Stimulated activated CD4-positive, alpha-beta T cell treated with anti-CD3 and anti-CD28 coated beads, Interleukin-12 subunit alpha, Interleukin-12 subunit beta, amount 100 ng/mL, for 48 hours (primary cell): Measurements from ENCODE around the gene PLCB1.

Source experiments
- DNase-seq, 3 donors: peaks; one replicate each; pipeline ENCODE4 v3.0.0-alpha.2; 2020; ENCODE audit warnings: low read depth in 2 of 3, low spot score in 1 of 3

Gene PLCB1

GRCh38 chr20:8210749-8211148 is 78.7 kb downstream of the PLCB1 start:
- DNase-seq = no peak

DNA sequence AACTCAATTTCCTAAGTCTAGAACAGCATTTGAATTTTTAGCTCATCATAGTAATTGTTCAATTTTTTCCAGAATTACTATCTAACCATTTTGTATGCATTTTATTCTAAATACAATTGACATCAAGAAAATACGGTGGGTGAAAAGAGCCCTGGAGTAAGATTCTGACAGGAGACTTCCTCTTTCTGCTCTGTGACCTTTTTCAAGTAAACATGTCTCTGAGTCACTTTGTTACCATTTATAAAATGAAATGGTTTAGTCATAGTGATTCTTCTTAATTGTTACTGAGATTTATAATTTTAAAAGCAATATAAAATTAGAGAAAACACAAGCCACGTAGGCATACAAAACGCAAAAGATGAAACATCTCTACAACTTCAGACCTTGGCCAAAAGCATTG is 80.2 kb downstream of the PLCB1 start:
- no peak for DNase-seq

DNA sequence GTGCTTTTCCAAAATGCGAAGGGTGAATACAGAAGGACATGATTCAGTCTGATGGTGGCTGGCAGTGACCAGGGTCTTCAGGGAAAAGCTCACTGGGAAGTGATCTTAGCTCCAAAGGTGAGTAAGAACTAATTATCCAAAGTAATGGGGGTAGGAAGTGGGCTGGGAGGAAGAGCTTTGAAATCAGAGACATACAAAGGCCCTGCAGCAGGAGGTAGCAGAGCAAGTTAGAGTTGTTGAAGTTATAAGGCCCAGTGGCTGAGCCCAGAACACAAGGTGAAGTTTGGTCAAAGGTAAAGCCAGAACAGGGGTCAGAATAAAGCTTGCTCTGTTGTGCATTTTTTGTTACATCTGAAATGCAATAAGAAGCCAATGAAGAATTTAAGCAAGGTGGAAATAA is 81.2 kb downstream of the PLCB1 start:
- DNase-seq = no peak

GRCh38 chr20:8213831-8214587 is 81.9 kb downstream of the PLCB1 start:
- no peak for DNase-seq

DNA sequence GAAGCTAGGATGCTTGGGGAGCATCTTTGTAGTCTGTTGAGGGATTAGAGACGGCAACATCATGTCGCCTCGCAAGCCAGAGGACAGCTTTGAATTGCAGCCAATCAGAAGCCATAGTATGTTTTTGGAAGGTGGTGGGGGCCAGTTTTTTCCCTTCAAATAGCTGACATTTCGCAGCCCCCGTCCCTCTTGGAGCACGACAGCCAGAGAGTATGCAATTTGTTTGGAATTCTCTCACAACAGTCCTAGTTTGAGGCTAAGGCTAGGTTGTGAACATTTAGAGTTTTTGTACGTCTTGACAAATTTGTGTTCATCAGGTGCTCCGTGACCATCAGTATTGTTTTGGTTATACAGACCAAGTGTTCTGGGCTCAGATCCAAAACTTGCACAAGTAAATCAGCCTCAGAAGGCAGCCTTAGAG is 83.3 kb downstream of the PLCB1 start:
- DNase-seq = no peak

DNA sequence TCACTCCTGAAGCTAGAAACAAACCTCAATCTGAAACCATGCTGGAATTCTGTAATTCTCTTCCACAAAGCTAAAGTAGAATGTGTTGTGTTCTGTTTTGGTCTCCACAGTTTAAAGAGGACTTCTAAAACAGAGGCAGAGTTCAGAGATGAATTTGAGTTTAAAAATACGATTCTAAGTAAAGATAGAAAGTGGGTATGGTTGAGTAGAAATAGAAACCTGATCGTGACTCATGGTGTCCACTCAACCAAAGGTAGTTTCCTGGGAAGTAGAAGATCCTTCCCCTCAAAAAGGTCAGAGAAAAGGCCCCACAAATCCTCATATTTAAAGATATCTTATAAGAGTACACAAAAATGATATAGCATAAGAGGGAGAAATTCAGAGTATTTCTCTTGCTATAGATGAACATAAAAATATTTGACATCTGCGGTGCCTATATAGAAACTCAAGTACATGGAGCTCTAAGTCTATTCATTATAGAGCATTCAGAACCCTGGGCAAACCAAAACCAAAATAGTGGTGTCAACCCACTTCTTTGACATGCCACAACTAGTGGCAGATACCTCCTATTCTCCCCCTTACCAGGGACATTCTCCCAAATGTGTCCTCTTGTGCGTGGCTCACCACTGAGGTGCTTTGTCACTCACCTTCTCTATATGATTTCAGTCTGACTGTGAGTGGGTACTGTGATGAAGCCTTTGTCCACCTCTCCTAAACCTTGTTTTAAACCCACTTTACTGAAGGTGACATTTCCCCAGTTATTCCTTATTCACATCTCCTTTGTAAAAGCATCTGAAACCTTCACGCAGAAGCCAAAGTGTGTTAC is 84.5 kb downstream of the PLCB1 start:
- DNase-seq = peak in 2 of 3 donors; percentile 2 to 6

DNA sequence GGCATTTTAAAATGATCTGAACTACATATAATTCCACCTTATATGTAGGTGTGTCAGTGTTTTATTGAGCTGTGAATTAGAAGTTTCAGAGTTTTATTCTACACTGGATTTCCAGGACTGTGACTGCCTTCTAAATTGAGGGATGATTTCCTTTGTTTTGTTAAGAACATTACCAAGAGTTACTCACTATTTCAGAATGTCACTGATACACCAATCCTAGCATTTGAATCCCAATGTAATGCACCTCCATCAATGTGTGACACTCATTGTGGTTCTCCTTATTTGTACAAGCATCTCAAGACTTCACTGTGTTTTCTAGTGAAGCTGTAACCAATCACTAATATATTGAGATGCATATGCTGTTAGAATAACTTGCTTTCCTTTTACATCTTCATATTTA is 86.8 kb downstream of the PLCB1 start:
- DNase-seq = no peak

- no peak for DNase-seq
Measured at GRCh38 chr20:8219403-8219802, 87.3 kb downstream of the PLCB1 start.

- DNase-seq = no peak
Measured at GRCh38 chr20:8220716-8221115, 88.7 kb downstream of the PLCB1 start.

DNA sequence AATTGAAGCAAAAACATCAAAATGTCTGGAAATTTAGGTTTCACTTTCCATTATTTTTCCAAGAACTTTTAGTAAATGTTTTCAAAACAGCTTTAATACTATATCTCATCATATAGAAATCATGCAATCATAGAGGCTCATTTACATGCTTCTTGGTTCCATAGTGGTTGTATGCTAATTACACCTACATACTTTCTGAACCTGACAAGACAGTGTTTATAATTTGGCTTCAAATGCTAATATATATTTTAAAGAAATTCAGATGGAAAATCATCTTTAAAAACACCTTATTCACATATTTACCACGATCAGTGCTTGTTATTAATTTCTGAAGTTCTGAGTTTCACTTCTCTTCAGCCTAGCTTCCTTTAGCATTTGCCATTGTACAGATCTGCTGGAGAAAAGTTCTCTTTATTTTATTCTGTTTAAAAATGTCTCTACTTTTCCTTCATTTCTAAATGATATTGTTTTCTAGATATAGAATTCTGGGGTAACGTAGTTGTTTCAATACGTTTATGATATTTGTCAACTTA is 89.9 kb downstream of the PLCB1 start:
- DNase-seq = no peak

DNA sequence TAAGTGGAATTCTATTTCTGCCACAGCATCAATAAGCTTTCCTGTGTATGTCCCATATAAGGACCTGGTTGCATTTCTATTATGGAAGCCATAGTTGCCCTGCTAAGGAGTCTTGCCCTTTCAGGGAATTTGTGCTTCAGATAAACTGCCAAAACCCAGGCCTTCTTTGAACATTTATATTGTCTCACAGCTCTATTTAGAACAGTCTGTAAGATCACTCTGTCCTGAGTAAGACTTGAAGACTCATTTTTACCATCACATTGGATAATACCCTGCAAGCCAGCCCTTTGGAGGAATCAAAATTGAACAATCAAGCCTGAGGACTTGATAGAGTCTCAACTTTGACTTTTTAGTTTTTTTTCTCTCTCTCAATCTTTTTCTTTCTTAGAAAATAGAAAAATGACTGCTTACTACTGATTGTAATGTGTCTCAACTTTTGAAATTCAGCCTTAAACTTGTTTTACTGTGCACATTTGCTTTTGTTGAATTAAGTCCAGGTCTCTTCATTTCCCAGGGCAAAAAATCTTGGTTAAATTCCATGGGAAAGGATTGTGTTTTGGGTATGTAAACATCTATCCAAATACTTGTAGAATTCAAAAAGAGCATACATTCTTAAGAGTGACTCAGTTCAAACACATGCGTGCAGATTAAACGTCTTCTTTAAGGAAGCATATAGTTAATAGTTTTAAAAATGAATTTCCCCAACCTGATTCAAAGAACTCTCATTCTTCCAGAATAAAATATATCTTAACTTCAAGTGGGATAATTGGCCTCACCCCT is 91.2 kb downstream of the PLCB1 start:
- DNase-seq = no peak

- DNase-seq = no peak
Measured at GRCh38 chr20:8225658-8226057, 93.6 kb downstream of the PLCB1 start.

DNA sequence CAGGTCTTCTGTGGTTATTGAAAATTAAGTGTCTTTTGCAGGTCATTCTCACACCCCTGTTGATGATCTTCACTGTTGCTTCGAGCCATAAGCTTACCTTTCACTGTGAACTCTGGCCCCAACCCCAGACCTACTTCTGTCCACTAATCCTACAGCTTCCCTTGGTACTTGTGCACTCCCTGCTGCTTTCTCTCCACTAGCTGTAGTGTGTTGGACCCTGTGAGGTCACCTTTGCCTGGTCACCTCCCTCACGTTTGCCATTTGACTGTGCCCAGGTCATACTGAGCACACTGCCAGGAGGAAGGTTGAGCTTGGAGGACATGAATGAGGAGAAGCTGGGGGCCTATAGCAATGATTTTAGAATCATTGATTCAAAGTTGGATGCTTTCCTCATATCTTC is 94.0 kb downstream of the PLCB1 start:
- no peak for DNase-seq

DNA sequence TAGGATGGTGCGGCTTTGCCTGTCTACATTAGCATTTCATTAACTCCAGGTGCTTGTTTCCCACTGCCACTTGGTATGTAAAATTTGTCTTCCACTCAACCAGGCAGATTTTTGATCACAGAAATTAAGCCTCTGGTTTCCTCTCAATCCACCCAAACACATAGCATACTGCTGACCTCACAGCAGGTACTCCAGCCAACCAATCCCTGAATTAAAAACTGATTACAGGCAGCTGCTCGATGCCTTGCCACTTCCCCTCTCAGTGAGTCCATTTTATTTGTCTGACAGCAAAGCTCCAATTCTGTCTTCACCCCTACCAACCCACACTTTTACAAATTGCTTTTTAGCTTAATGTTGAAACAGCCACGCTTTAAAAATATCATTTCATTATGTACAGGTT is 95.2 kb downstream of the PLCB1 start:
- no peak for DNase-seq

GRCh38 chr20:8228315-8228714 is 96.2 kb downstream of the PLCB1 start:
- no peak for DNase-seq

GRCh38 chr20:8229090-8229489 is 97.0 kb downstream of the PLCB1 start:
- no peak for DNase-seq

DNA sequence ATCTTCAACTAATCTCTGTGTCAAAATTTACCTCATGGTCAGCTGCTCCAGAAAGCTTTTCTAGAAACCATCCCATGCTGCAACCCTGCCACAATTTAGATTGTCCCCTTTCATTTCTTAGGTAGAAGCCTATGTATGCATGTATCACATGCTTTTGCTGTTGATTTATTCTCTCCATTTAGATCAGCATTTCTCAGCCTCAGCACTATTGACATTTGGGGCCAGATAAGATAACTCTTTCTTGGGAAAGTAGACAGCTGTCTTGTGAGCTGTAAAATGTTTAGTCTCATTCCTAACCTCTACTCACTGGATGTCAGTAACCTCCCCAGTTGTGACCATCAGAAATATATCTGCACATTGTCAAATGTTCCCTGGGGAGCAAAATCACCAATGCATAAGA is 99.0 kb downstream of the PLCB1 start:
- DNase-seq = no peak

- DNase-seq = no peak
Measured at GRCh38 chr20:8232332-8232731, 100.3 kb downstream of the PLCB1 start.

DNA sequence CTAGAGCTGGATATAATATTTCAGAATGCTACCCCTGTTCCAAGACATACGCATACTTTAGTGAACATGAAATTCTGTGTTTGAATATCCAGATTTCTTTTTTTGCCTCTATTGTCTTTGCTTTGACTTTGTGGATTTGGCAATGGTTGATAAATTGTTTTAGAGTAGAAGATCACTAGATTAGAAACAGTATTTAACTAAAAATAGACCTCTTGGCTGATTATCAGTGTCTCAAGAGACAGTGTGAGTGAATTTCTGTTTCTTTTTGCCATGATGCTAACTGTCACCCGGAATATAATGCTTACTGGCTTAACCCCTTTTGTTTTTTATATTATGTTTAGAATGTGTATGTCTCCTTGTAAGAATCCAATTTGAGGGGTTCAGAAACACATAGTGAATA is 102.5 kb downstream of the PLCB1 start:
- DNase-seq = no peak

GRCh38 chr20:8242066-8242465 is 110.0 kb downstream of the PLCB1 start:
- no peak for DNase-seq
